Endothelial cell of umbilical vein (primary cell): ENCODE measurements around the gene UEVLD.

ENCODE experiments used
- CTCF ChIP-seq, 2 donors: IDR thresholded peaks; 1 replicate in 1 of 2; 2 replicates in 1 of 2; pipeline ENCODE4 v1.5.1; 2011; ENCODE audit warnings: low read length in 2 of 2, mild to moderate bottlenecking in 2 of 2, moderate library complexity in 2 of 2, control low read depth in 1 of 2, inconsistent platforms in 1 of 2, low read depth in 1 of 2; ENCODE audit not compliant: insufficient read depth in 1 of 2; ENCODE audit errors: extremely low read depth in 1 of 2
- EZH2 ChIP-seq: IDR thresholded peaks from 2 replicates; pipeline ENCODE4 v1.6.1; 2012; ENCODE audit warnings: borderline replicate concordance, low read depth, mild to moderate bottlenecking, moderate library complexity, low read length, inconsistent platforms; ENCODE audit not compliant: severe bottlenecking
- FOS ChIP-seq: IDR thresholded peaks from 2 replicates; pipeline ENCODE4 v1.6.1; 2011; ENCODE audit warnings: mild to moderate bottlenecking, low read length, moderate library complexity, borderline replicate concordance; ENCODE audit not compliant: insufficient read depth
- GATA2 ChIP-seq: IDR thresholded peaks from 2 replicates; pipeline ENCODE4 v1.7.0; 2011; ENCODE audit warnings: low read depth, mild to moderate bottlenecking, moderate library complexity, mixed read lengths, low read length; ENCODE audit not compliant: insufficient read length, insufficient read depth
- JUN ChIP-seq: IDR thresholded peaks from 2 replicates; pipeline ENCODE4 v1.6.1; 2011; ENCODE audit warnings: borderline replicate concordance, low read depth; ENCODE audit not compliant: insufficient read length, insufficient read depth
- MAX ChIP-seq: IDR thresholded peaks from 2 replicates; pipeline ENCODE4 v1.6.1; 2011; ENCODE audit not compliant: insufficient read depth, insufficient read length
- MYC ChIP-seq: IDR thresholded peaks from one replicate; pipeline ENCODE4 v1.6.1; 2011; ENCODE audit warnings: mild to moderate bottlenecking, low read depth, low read length
- POLR2A ChIP-seq: IDR thresholded peaks from 2 replicates; pipeline ENCODE4 v1.6.1; 2012; ENCODE audit warnings: low read depth, mild to moderate bottlenecking, control low read depth, low read length
- POLR2AphosphoS5 ChIP-seq: IDR thresholded peaks from 2 replicates; pipeline ENCODE4 v1.6.1; 2012; ENCODE audit warnings: low read depth, mild to moderate bottlenecking, control low read depth, low read length, moderate library complexity; ENCODE audit not compliant: insufficient read depth

GRCh38 chr11:18548001-18548400 lies 40.5 kb downstream of the UEVLD start:
- TF ChIP-seq MAX (no peak), CTCF (IDR thresholded peaks at IDR 0.05; ENCODE audit: extremely low read depth in 1 of 2, insufficient read depth in 1 of 2, low read depth in 1 of 2, low read length in 2 of 2) (no peak), GATA2 (no peak), JUN (no peak), POLR2A (no peak), EZH2 (no peak), POLR2AphosphoS5 (no peak), FOS (no peak), MYC (no peak)
